HS-5 (cell line): Measurements from ENCODE around the gene CNTN6.

Experiments
- DNase-seq: peaks from one replicate; pipeline ENCODE4 v3.0.0-alpha.2; 2012; ENCODE audit warnings: low read depth

CNTN6 gene

GRCh38 chr3:1421577-1421976, 328.8 kb downstream of the CNTN6 start:
- no peak for DNase-seq

- DNase-seq, result no peak
Observed at GRCh38 chr3:1423566-1424089, 330.8 kb downstream of the CNTN6 start.

GRCh38 chr3:1439395-1439794, 346.6 kb downstream of the CNTN6 start:
- DNase-seq, result no peak

- no peak for DNase-seq
Observed at GRCh38 chr3:1442271-1442670, 349.4 kb downstream of the CNTN6 start.

- DNase-seq, result no peak
Observed at GRCh38 chr3:1444195-1444594, 351.4 kb downstream of the CNTN6 start.

GRCh38 chr3:1446531-1446930, 353.7 kb downstream of the CNTN6 start:
- DNase-seq, result no peak

GRCh38 chr3:1447452-1447851, 354.6 kb downstream of the CNTN6 start:
- no peak for DNase-seq

GRCh38 chr3:1448443-1448842, 355.6 kb downstream of the CNTN6 start:
- no peak for DNase-seq
